H9 (cell line): ENCODE data around the gene PTPRN2. TPM values are rescaled to one million over a fixed set of nuclear protein-coding genes. Genes with fewer than 3 reads are reported as not detected.

Experiments
- DNase-seq: peaks from one replicate; pipeline ENCODE4 v3.0.0-alpha.2; 2017
- H2AFZ ChIP-seq: one replicate; pipeline ENCODE4 v1.6.1; 2013; ENCODE audit warnings: mild to moderate bottlenecking, low read length, control low read depth, moderate library complexity
- H2AK5ac ChIP-seq: 2 replicates; pipeline ENCODE4 v1.6.1; 2013; ENCODE audit warnings: low read length, control low read depth, mixed read lengths; ENCODE audit not compliant: insufficient read length
- H2BK120ac ChIP-seq: one replicate; pipeline ENCODE4 v1.6.1; 2013; ENCODE audit warnings: low read depth, mild to moderate bottlenecking, low read length, control low read depth, inconsistent platforms; ENCODE audit not compliant: poor library complexity, severe bottlenecking
- H2BK12ac ChIP-seq: 2 replicates; pipeline ENCODE4 v1.6.1; 2013; ENCODE audit warnings: low read length, control low read depth, mixed read lengths, low read depth; ENCODE audit not compliant: insufficient read length
- H2BK15ac ChIP-seq: 2 replicates; pipeline ENCODE4 v1.6.1; 2013; ENCODE audit warnings: low read depth, low read length, control low read depth
- H2BK20ac ChIP-seq: one replicate; pipeline ENCODE4 v1.6.1; 2013; ENCODE audit warnings: low read depth, mild to moderate bottlenecking, low read length, control low read depth, inconsistent platforms; ENCODE audit not compliant: poor library complexity, severe bottlenecking
- H2BK5ac ChIP-seq: 2 replicates; pipeline ENCODE4 v1.6.1; 2013; ENCODE audit warnings: low read length, control low read depth, mixed read lengths; ENCODE audit not compliant: insufficient read length
- H3K14ac ChIP-seq: 2 replicates; pipeline ENCODE4 v1.6.1; 2013; ENCODE audit warnings: low read length, control low read depth; ENCODE audit not compliant: insufficient read depth
- H3K18ac ChIP-seq: 2 replicates; pipeline ENCODE4 v1.6.1; 2013; ENCODE audit warnings: low read depth, mild to moderate bottlenecking, mixed read lengths, low read length, control low read depth; ENCODE audit not compliant: insufficient read length
- H3K23ac ChIP-seq: 2 replicates; pipeline ENCODE4 v1.6.1; 2013; ENCODE audit warnings: low read length, control low read depth, mixed read lengths, low read depth; ENCODE audit not compliant: insufficient read length
- H3K23me2 ChIP-seq: 2 replicates; pipeline ENCODE4 v1.6.1; 2013; ENCODE audit warnings: low read depth, mild to moderate bottlenecking, mixed read lengths, low read length, control low read depth; ENCODE audit not compliant: insufficient read length, poor library complexity, severe bottlenecking
- H3K27ac ChIP-seq: 2 replicates; pipeline ENCODE4 v1.5.1; 2013; ENCODE audit warnings: low read length, control low read depth, mixed read lengths, low read depth; ENCODE audit not compliant: insufficient read length
- H3K27me3 ChIP-seq: 2 replicates; pipeline ENCODE4 v1.6.1; 2013; ENCODE audit warnings: low read length, control low read depth, inconsistent platforms; ENCODE audit not compliant: insufficient read depth
- H3K4ac ChIP-seq: 2 replicates; pipeline ENCODE4 v1.6.1; 2013; ENCODE audit warnings: low read depth, mild to moderate bottlenecking, control low read depth, inconsistent platforms, low read length, moderate library complexity
- H3K4me1 ChIP-seq: 2 replicates; pipeline ENCODE4 v1.6.1; 2013; ENCODE audit warnings: low read length, control low read depth, inconsistent platforms; ENCODE audit not compliant: insufficient read depth
- H3K4me2 ChIP-seq: 2 replicates; pipeline ENCODE4 v1.6.1; 2013; ENCODE audit warnings: low read length, control low read depth, mixed read lengths; ENCODE audit not compliant: insufficient read length, insufficient read depth
- H3K56ac ChIP-seq: 2 replicates; pipeline ENCODE4 v1.6.1; 2013; ENCODE audit warnings: low read depth, mild to moderate bottlenecking, mixed read lengths, low read length, control low read depth; ENCODE audit not compliant: insufficient read length
- H3K79me1 ChIP-seq: 2 replicates; pipeline ENCODE4 v1.6.1; 2013; ENCODE audit warnings: low read depth, mild to moderate bottlenecking, moderate library complexity, low read length, control low read depth, inconsistent platforms; ENCODE audit not compliant: insufficient read depth, poor library complexity, severe bottlenecking
- H3K79me2 ChIP-seq: 2 replicates; pipeline ENCODE4 v1.6.1; 2013; ENCODE audit warnings: low read length, control low read depth, inconsistent platforms; ENCODE audit not compliant: insufficient read depth
- H3K9ac ChIP-seq: 2 replicates; pipeline ENCODE4 v1.6.1; 2013; ENCODE audit warnings: low read length, control low read depth, mixed read lengths; ENCODE audit not compliant: insufficient read length; ENCODE audit errors: extremely low read depth
- H3K9me3 ChIP-seq: one replicate; pipeline ENCODE4 v1.6.1; 2013; ENCODE audit warnings: low read depth, low read length, inconsistent platforms; ENCODE audit not compliant: control insufficient read depth
- H3T11ph ChIP-seq: one replicate; pipeline ENCODE4 v1.6.1; 2013; ENCODE audit warnings: mild to moderate bottlenecking, low read length, control low read depth, inconsistent platforms
- H4K20me1 ChIP-seq: one replicate; pipeline ENCODE4 v1.6.1; 2013; ENCODE audit not compliant: control insufficient read depth, insufficient read length, insufficient read depth
- H4K5ac ChIP-seq: 2 replicates; pipeline ENCODE4 v1.6.1; 2013; ENCODE audit warnings: low read depth, mild to moderate bottlenecking, mixed read lengths, low read length, control low read depth; ENCODE audit not compliant: insufficient read length
- H4K8ac ChIP-seq: replicated peaks from 2 replicates; pipeline ENCODE4 v1.6.1; 2013; ENCODE audit warnings: low read length, control low read depth, mixed read lengths, low read depth; ENCODE audit not compliant: insufficient read length
- H4K91ac ChIP-seq: 2 replicates; pipeline ENCODE4 v1.6.1; 2013; ENCODE audit warnings: low read depth, mild to moderate bottlenecking, moderate library complexity, mixed read lengths, low read length, control low read depth; ENCODE audit not compliant: insufficient read length
- H3K27ac Mint-ChIP-seq, 3 experiments: 2 replicates in 2 of 3; 3 replicates in 1 of 3; pipeline ENCODE4 v1.8.0; 2020 to 2021; ENCODE audit warnings: mixed read lengths in 3 of 3, mild to moderate bottlenecking in 1 of 3, moderate library complexity in 1 of 3
- H3K27me3 Mint-ChIP-seq: 2 replicates; pipeline ENCODE4 v1.8.0; 2021; ENCODE audit warnings: low read depth, mild to moderate bottlenecking, moderate library complexity, mixed read lengths
- H3K36me3 Mint-ChIP-seq, 3 experiments: 2 replicates in 2 of 3; 3 replicates in 1 of 3; pipeline ENCODE4 v1.8.0; 2020 to 2021; ENCODE audit warnings: low read depth in 3 of 3, mixed read lengths in 3 of 3; ENCODE audit not compliant: insufficient read depth in 1 of 3
- H3K4me1 Mint-ChIP-seq, 2 experiments: 2 replicates each; pipeline ENCODE4 v1.8.0; 2020; ENCODE audit warnings: mixed read lengths in 2 of 2
- H3K4me3 Mint-ChIP-seq, 2 experiments: 2 replicates in 1 of 2; 3 replicates in 1 of 2; pipeline ENCODE4 v1.8.0; 2020 to 2021; ENCODE audit warnings: mild to moderate bottlenecking in 2 of 2, mixed read lengths in 2 of 2, moderate library complexity in 1 of 2
- H3K9me3 Mint-ChIP-seq, 2 experiments: 2 replicates in 1 of 2; 3 replicates in 1 of 2; pipeline ENCODE4 v1.8.0; 2020; ENCODE audit warnings: mild to moderate bottlenecking in 2 of 2, mixed read lengths in 2 of 2, moderate library complexity in 1 of 2
- WGBS: extraction: QIAGEN DNeasy Blood & Tissue Kit; methylation state at CpG from one replicate; pipeline ENCODE4 v1.1.7; 2013; ENCODE audit warnings: missing lambda C conversion rate, low lambda C conversion rate, mixed read lengths; ENCODE audit not compliant: insufficient read length; ENCODE audit errors: extremely low coverage; 5-methylcytosine and 5-hydroxymethylcytosine counted together
- total RNA-seq: library from RNA; stranded (reverse); gene quantifications from 2 replicates; pipeline ENCODE4 v1.2.1, GENCODE V29; 2021
- TF ChIP-seq, protein P1 (sequence below): fragments of 200-600 bp; sonication (generic); conservative IDR thresholded peaks from 3 replicates; pipeline ENCODE4 v1.8.0; 2021; ENCODE audit warnings: antibody characterized with exemption, mild to moderate bottlenecking

PTPRN2 gene
- total RNA-seq, 1 experiment from 2014 or later: 5.2 TPM

DNA sequence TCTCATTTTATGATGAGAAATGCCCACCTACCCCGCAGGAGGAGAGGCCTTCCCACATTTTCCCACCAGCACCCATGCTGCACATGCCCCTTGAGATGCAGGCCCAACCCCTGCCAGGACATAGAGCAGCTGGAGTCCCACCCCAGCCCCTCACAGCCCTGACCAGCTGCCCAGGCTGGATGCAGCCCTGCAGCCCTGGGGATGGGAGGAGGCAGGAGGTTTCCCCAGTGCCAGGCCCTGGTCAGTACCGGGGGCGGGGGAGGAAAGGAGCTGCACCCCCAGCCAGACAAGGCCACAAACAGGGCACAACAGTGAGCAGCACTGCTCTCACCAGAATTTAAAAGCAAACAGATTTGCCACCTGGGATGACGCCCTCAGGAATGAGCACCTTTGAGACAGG, 196.1 kb downstream of the PTPRN2 start:
- no peak overlapping the region for H2BK20ac ChIP-seq
- no CpG with 5 or more reads among the region's 4 CpGs for WGBS
- no peak overlapping the region for H3K23ac ChIP-seq
- H4K20me1 ChIP-seq: no peaks in the 10 kb centered on the region
- H2BK12ac ChIP-seq: no peak overlapping the region
- H3K27ac Mint-ChIP-seq: no peak overlapping the region
- H3K9me3 ChIP-seq: no peaks in the 10 kb centered on the region
- TF ChIP-seq, protein P1, sequence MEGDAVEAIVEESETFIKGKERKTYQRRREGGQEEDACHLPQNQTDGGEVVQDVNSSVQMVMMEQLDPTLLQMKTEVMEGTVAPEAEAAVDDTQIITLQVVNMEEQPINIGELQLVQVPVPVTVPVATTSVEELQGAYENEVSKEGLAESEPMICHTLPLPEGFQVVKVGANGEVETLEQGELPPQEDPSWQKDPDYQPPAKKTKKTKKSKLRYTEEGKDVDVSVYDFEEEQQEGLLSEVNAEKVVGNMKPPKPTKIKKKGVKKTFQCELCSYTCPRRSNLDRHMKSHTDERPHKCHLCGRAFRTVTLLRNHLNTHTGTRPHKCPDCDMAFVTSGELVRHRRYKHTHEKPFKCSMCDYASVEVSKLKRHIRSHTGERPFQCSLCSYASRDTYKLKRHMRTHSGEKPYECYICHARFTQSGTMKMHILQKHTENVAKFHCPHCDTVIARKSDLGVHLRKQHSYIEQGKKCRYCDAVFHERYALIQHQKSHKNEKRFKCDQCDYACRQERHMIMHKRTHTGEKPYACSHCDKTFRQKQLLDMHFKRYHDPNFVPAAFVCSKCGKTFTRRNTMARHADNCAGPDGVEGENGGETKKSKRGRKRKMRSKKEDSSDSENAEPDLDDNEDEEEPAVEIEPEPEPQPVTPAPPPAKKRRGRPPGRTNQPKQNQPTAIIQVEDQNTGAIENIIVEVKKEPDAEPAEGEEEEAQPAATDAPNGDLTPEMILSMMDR: no peak
- no peak overlapping the region for H2BK120ac ChIP-seq
- no peak overlapping the region for H3K14ac ChIP-seq
- H3K79me1 ChIP-seq: no peaks in the 10 kb centered on the region
- no peak overlapping the region for H3K27ac ChIP-seq
- no peak overlapping the region for H2BK5ac ChIP-seq
- H3K4me1 ChIP-seq: no peaks in the 10 kb centered on the region
- no peak overlapping the region for H2BK15ac ChIP-seq
- H3T11ph ChIP-seq: no peak overlapping the region
- H3K4me3 Mint-ChIP-seq: no peak overlapping the region
- H3K18ac ChIP-seq: no peak overlapping the region
- peaks cover 0 to 2% of the 10 kb centered on the region in 2 experiments; a peak in 1 of 5 replicates for H3K9me3 Mint-ChIP-seq
- H3K9ac ChIP-seq: no peak overlapping the region
- H3K4ac ChIP-seq: no peak overlapping the region
- H4K5ac ChIP-seq: no peak overlapping the region
- H3K79me2 ChIP-seq: no peaks in the 10 kb centered on the region
- no peaks in the 10 kb centered on the region for H3K27me3 ChIP-seq
- no peak overlapping the region for H4K8ac ChIP-seq
- peaks cover 9 to 21% of the 10 kb centered on the region in 2 experiments for H3K4me1 Mint-ChIP-seq
- H3K23me2 ChIP-seq: no peaks in the 10 kb centered on the region
- no peak overlapping the region for H3K56ac ChIP-seq
- H4K91ac ChIP-seq: no peak overlapping the region
- DNase-seq: no peak
- H2AFZ ChIP-seq: no peak overlapping the region
- peaks cover 25% of the 10 kb centered on the region for H3K27me3 Mint-ChIP-seq
- no peak overlapping the region for H3K4me2 ChIP-seq
- H3K36me3 Mint-ChIP-seq: no peaks in the 10 kb centered on the region; a peak in 1 of 7 replicates
- H2AK5ac ChIP-seq: no peak overlapping the region
